Measurements from ENCODE around the gene HSPE1. TPM values are rescaled to one million over a fixed set of nuclear protein-coding genes. Genes with fewer than 3 reads are reported as not detected.

HSPE1 gene
- total and polyA plus RNA-seq, 2 donors (not counting 1 experiment from before 2014, with no cell fraction given) = 87.0 to 147 TPM

DNA sequence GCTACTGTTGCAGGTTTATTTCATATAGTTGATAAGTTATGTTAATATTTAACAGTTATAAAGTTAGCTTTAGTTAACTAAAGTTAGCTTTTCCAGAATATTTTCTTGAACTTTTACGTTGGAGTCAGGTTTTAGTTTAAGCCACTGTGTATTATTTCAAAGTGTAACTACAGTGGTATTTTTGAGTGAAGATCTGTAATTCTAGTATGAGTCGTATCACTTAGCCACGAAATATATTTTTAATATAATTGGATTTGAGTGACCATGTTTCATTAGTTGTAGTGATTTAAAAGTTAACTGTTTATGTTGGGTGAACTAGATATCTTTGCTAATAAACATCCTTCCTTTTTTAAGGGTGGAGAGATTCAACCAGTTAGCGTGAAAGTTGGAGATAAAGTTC lies 2.5 kb downstream of the HSPE1 start:
- H4K20me1 ChIP-seq (ENCODE audit: control insufficient read depth, extremely low read depth, insufficient read depth, low read length) = no peaks in the 10 kb centered on the region
- peak overlapping the region in 1 of 4 experiments; percentile 89 for H3K4me3 ChIP-seq (replicated peaks in 1 of 4; ENCODE audit: control extremely low read depth in 1 of 4, insufficient read depth in 1 of 4, low read depth in 3 of 4, low read length in 4 of 4)
- no peaks in the 10 kb centered on the region for H3K27me3 ChIP-seq (ENCODE audit: control insufficient read depth, insufficient read depth, low read length)
- no peak overlapping the region for H2AFZ ChIP-seq (ENCODE audit: low read length)
- H3K36me3 ChIP-seq (ENCODE audit: control insufficient read depth, insufficient read depth, low read length) = peaks cover 2% of the 10 kb centered on the region
- TF ChIP-seq EZH2 (IDR thresholded peaks at IDR 0.05; ENCODE audit: low read length, missing control alignments) = no peak
- TF ChIP-seq, protein P1, sequence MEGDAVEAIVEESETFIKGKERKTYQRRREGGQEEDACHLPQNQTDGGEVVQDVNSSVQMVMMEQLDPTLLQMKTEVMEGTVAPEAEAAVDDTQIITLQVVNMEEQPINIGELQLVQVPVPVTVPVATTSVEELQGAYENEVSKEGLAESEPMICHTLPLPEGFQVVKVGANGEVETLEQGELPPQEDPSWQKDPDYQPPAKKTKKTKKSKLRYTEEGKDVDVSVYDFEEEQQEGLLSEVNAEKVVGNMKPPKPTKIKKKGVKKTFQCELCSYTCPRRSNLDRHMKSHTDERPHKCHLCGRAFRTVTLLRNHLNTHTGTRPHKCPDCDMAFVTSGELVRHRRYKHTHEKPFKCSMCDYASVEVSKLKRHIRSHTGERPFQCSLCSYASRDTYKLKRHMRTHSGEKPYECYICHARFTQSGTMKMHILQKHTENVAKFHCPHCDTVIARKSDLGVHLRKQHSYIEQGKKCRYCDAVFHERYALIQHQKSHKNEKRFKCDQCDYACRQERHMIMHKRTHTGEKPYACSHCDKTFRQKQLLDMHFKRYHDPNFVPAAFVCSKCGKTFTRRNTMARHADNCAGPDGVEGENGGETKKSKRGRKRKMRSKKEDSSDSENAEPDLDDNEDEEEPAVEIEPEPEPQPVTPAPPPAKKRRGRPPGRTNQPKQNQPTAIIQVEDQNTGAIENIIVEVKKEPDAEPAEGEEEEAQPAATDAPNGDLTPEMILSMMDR (conservative IDR thresholded peaks at IDR 0.05 in 1 of 2, IDR thresholded peaks at IDR 0.05 in 1 of 2; ENCODE audit: low read depth in 1 of 2, low read length in 2 of 2) = no peak
- no peaks in the 10 kb centered on the region for H3K4me1 ChIP-seq (ENCODE audit: control insufficient read depth, extremely low read depth, insufficient read depth, low read length)
- no peak overlapping the region for H3K9ac ChIP-seq (ENCODE audit: insufficient read depth, low read length)
- H3K4me2 ChIP-seq (ENCODE audit: extremely low read depth, insufficient read depth, low read length) = no peak overlapping the region
- H3K9me3 ChIP-seq (ENCODE audit: control insufficient read depth, insufficient read depth, low read depth, low read length) = no peaks in the 10 kb centered on the region
- peaks cover 50% of the 10 kb centered on the region for H3K79me2 ChIP-seq (ENCODE audit: control insufficient read depth, insufficient read depth, low read length)
- H3K27ac ChIP-seq (ENCODE audit: insufficient read depth, low read length) = no peak overlapping the region
- no peak for DNase-seq (ENCODE audit: low read depth in 2 of 2)

DNA sequence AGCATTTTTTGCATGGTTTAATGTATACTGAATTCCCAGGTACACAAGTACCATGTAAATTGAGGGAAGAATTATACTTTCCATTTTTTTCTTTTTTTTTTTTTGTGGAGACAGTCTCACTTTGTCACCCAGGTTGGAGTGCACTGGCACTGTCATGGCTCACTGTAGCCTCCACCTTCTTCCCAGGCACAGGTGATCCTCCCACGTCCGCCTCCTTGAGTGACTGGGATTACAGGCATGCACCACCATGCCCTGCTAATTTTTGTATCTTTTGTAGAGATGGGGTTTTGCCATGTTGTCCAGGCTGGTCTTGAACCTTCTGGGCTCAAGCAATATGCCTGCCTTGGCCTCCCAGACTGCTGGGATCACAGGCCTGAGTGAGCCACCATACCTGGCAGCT lies 3.8 kb downstream of the HSPE1 start:
- TF ChIP-seq EZH2 (IDR thresholded peaks at IDR 0.05; ENCODE audit: low read length, missing control alignments) = no peak
- TF ChIP-seq, protein P1 (conservative IDR thresholded peaks at IDR 0.05 in 1 of 2, IDR thresholded peaks at IDR 0.05 in 1 of 2; ENCODE audit: low read depth in 1 of 2, low read length in 2 of 2) = no peak
- Histone ChIP-seq H3K4me2 (ENCODE audit: extremely low read depth, insufficient read depth, low read length) (no peak overlapping the region), H3K4me1 (ENCODE audit: control insufficient read depth, extremely low read depth, insufficient read depth, low read length) (no peaks in the 10 kb centered on the region), H3K79me2 (ENCODE audit: control insufficient read depth, insufficient read depth, low read length) (peaks cover 37% of the 10 kb centered on the region), H2AFZ (ENCODE audit: low read length) (no peak overlapping the region), H3K9me3 (ENCODE audit: control insufficient read depth, insufficient read depth, low read depth, low read length) (no peaks in the 10 kb centered on the region), H3K27ac (ENCODE audit: insufficient read depth, low read length) (no peak overlapping the region), H3K9ac (ENCODE audit: insufficient read depth, low read length) (no peak overlapping the region), H3K4me3 (replicated peaks in 1 of 4; ENCODE audit: control extremely low read depth in 1 of 4, insufficient read depth in 1 of 4, low read depth in 3 of 4, low read length in 4 of 4) (no peak overlapping the region), H3K27me3 (ENCODE audit: control insufficient read depth, insufficient read depth, low read length) (no peaks in the 10 kb centered on the region), H3K36me3 (ENCODE audit: control insufficient read depth, insufficient read depth, low read length) (peaks cover 2% of the 10 kb centered on the region), H4K20me1 (ENCODE audit: control insufficient read depth, extremely low read depth, insufficient read depth, low read length) (no peaks in the 10 kb centered on the region)
- DNase-seq (ENCODE audit: low read depth in 2 of 2) = no peak

DNA sequence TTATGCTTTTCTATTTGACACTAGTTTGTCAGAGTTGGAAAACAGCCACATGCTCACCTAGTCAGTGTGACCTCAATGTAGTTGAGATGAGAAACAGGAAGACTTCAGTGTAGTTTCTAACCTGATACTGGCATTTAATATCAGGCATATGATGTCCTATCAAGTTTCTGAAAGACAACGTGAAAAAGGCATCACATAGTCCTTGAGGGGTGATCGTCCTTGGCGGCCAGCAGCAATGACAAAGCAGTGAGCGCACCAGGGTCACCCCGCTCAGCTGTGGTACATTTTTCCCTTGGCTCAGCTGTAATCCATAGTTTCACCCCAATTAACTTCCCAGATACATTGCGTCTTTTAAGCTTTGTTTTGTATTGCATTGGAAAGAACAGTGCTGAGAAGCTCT lies 4.3 kb downstream of the HSPE1 start:
- Histone ChIP-seq H4K20me1 (ENCODE audit: control insufficient read depth, extremely low read depth, insufficient read depth, low read length) (no peaks in the 10 kb centered on the region), H3K4me3 (replicated peaks in 1 of 4; ENCODE audit: control extremely low read depth in 1 of 4, insufficient read depth in 1 of 4, low read depth in 3 of 4, low read length in 4 of 4) (no peak overlapping the region), H3K4me2 (ENCODE audit: extremely low read depth, insufficient read depth, low read length) (no peak overlapping the region), H3K9me3 (ENCODE audit: control insufficient read depth, insufficient read depth, low read depth, low read length) (no peaks in the 10 kb centered on the region), H3K79me2 (ENCODE audit: control insufficient read depth, insufficient read depth, low read length) (peaks cover 32% of the 10 kb centered on the region), H3K36me3 (ENCODE audit: control insufficient read depth, insufficient read depth, low read length) (peaks cover 2% of the 10 kb centered on the region), H3K27ac (ENCODE audit: insufficient read depth, low read length) (no peak overlapping the region), H3K27me3 (ENCODE audit: control insufficient read depth, insufficient read depth, low read length) (no peaks in the 10 kb centered on the region), H3K4me1 (ENCODE audit: control insufficient read depth, extremely low read depth, insufficient read depth, low read length) (no peaks in the 10 kb centered on the region), H2AFZ (ENCODE audit: low read length) (no peak overlapping the region), H3K9ac (ENCODE audit: insufficient read depth, low read length) (no peak overlapping the region)
- TF ChIP-seq EZH2 (IDR thresholded peaks at IDR 0.05; ENCODE audit: low read length, missing control alignments) = no peak
- TF ChIP-seq, protein P1 (conservative IDR thresholded peaks at IDR 0.05 in 1 of 2, IDR thresholded peaks at IDR 0.05 in 1 of 2; ENCODE audit: low read depth in 1 of 2, low read length in 2 of 2) = no peak
- no peak for DNase-seq (ENCODE audit: low read depth in 2 of 2)

Data from fibroblast of lung (primary cell).